ENCODE measurements around the gene BAZ2B. TPM values are rescaled to one million over a fixed set of nuclear protein-coding genes. Genes with fewer than 3 reads are reported as not detected.

The BAZ2B gene
- total RNA-seq, 6 donors from 2014 or later, result 59.4 to 233 (median 103) TPM

- TF ChIP-seq POLR2A (IDR thresholded peaks at IDR 0.05) (no peak), CTCF (IDR thresholded peaks at IDR 0.05) (no peak), EP300 (IDR thresholded peaks at IDR 0.05) (no peak), POLR2AphosphoS5 (IDR thresholded peaks at IDR 0.05) (no peak)
- DNase-seq (no peak), ATAC-seq (ENCODE audit: low FRiP score in 2 of 2) (no peak)
- H3K9me3 ChIP-seq, result no peaks in the 10 kb centered on the region
- H3K4me1 ChIP-seq, result no peaks in the 10 kb centered on the region
- H3K4me3 ChIP-seq, result no peak overlapping the region
- no peaks in the 10 kb centered on the region for H3K27me3 ChIP-seq
- peaks cover 6 to 64% (median 26%) of the 10 kb centered on the region in 4 donors for H3K36me3 ChIP-seq
- no peak overlapping the region for H3K27ac ChIP-seq
Observed at GRCh38 chr2:159439421-159439820, 176.9 kb downstream of the BAZ2B start.

DNA sequence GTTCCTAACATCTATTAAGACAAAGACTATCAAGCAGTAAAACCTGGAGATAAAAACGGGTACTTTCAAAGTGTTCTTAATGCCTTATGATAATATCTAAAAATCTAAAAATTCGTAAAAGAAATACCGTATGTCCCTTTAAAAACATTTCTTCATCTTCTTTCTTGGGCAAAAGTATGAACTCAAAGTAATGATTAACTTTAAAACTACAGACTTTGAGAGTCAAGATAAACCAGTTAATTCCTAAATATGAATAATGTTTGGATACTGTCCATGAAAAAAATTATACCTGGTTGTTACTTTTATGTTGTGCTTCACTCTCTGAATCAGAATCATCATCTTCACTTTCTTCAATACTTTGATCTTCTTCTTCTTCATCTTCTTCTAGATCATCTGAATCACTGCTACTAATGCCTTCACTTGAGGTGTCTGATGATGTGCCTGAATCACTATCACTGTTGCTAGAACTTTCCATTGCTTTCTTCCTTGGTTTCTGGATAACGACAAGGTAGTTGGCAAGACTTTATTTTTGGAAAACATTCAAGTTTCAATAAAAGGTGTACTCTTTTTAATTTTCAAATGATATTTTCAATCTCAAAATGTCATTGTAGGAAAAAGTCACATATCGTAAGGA is 177.5 kb downstream of the BAZ2B start:
- ATAC-seq (ENCODE audit: low FRiP score in 2 of 2) (no peak), DNase-seq (no peak)
- Histone ChIP-seq H3K27ac (no peak overlapping the region), H3K4me3 (no peak overlapping the region), H3K9me3 (no peaks in the 10 kb centered on the region), H3K27me3 (no peaks in the 10 kb centered on the region), H3K36me3 (peaks cover 6 to 62% (median 20%) of the 10 kb centered on the region in 4 donors), H3K4me1 (no peaks in the 10 kb centered on the region)
- 75 to 84% methylated on average over 5 of the region's 5 CpGs for WGBS, 2 donors
- TF ChIP-seq CTCF (IDR thresholded peaks at IDR 0.05) (no peak), POLR2AphosphoS5 (IDR thresholded peaks at IDR 0.05) (no peak), EP300 (IDR thresholded peaks at IDR 0.05) (no peak), POLR2A (IDR thresholded peaks at IDR 0.05) (no peak)

DNA sequence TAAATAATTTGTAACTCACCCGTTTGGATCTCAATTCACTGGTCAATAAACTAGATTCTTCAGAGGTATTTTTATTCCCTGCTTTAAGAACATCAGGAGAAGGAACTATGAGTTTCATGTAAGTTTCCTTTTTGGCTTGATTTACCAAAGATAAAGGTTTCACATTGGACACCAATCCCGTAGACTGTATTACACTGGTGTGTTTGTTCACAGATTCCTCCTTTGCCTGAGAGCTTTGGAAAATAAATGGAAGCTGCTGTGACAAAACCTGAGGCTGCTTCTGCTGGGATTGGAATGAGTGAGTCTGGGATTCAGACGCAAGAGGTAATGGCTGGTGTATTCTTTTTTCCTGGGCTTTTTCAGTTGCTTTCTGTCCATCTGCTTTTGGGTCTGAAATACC is 178.1 kb downstream of the BAZ2B start:
- ATAC-seq (ENCODE audit: low FRiP score in 2 of 2) (no peak), DNase-seq (no peak)
- Histone ChIP-seq H3K36me3 (peaks cover 6 to 60% (median 20%) of the 10 kb centered on the region in 4 donors), H3K4me3 (no peak overlapping the region), H3K27ac (no peak overlapping the region), H3K9me3 (no peaks in the 10 kb centered on the region), H3K27me3 (no peaks in the 10 kb centered on the region), H3K4me1 (no peaks in the 10 kb centered on the region)
- WGBS, 2 donors, result 66 to 70% methylated on average over 3 of the region's 3 CpGs
- no peak for TF ChIP-seq CTCF (IDR thresholded peaks at IDR 0.05)
- no peak for TF ChIP-seq POLR2A (IDR thresholded peaks at IDR 0.05)
- no peak for TF ChIP-seq EP300 (IDR thresholded peaks at IDR 0.05)
- TF ChIP-seq POLR2AphosphoS5 (IDR thresholded peaks at IDR 0.05), result no peak

GRCh38 chr2:159432610-159433009 is 183.7 kb downstream of the BAZ2B start:
- TF ChIP-seq POLR2A (IDR thresholded peaks at IDR 0.05) (no peak), CTCF (IDR thresholded peaks at IDR 0.05) (no peak), EP300 (IDR thresholded peaks at IDR 0.05) (no peak), POLR2AphosphoS5 (IDR thresholded peaks at IDR 0.05) (no peak)
- Histone ChIP-seq H3K4me3 (no peak overlapping the region), H3K27me3 (no peaks in the 10 kb centered on the region), H3K4me1 (no peaks in the 10 kb centered on the region), H3K27ac (no peak overlapping the region), H3K36me3 (peaks cover 6 to 74% (median 25%) of the 10 kb centered on the region in 4 donors), H3K9me3 (no peaks in the 10 kb centered on the region)
- no peak for DNase-seq
- ATAC-seq (ENCODE audit: low FRiP score in 2 of 2), result no peak
- 93 to 98% methylated on average over 1 of the region's 1 CpG for WGBS, 2 donors

- WGBS, 2 donors, result 86 to 98% methylated on average over 2 of the region's 2 CpGs
- no peak for ATAC-seq (ENCODE audit: low FRiP score in 2 of 2)
Observed at GRCh38 chr2:159427048-159427447, 189.3 kb downstream of the BAZ2B start.

More at GRCh38 chr2:159427048-159427447, 189.3 kb downstream of the BAZ2B start:
- Histone ChIP-seq H3K4me1 (no peaks in the 10 kb centered on the region), H3K27ac (no peak overlapping the region), H3K36me3 (peaks cover 0 to 75% (median 7%) of the 10 kb centered on the region in 4 donors), H3K9me3 (no peaks in the 10 kb centered on the region), H3K27me3 (no peaks in the 10 kb centered on the region), H3K4me3 (no peak overlapping the region)
- no peak for DNase-seq
- TF ChIP-seq EP300 (IDR thresholded peaks at IDR 0.05), result no peak
- TF ChIP-seq POLR2A (IDR thresholded peaks at IDR 0.05), result no peak
- TF ChIP-seq POLR2AphosphoS5 (IDR thresholded peaks at IDR 0.05), result no peak
- TF ChIP-seq CTCF (IDR thresholded peaks at IDR 0.05), result no peak
